ENCODE measurements around the gene SLC7A5. TPM values are rescaled to one million over a fixed set of nuclear protein-coding genes. Genes with fewer than 3 reads are reported as not detected.

The SLC7A5 gene
- total RNA-seq, 4 donors from 2014 or later: 3.3 to 17.7 (median 4.3) TPM

DNA sequence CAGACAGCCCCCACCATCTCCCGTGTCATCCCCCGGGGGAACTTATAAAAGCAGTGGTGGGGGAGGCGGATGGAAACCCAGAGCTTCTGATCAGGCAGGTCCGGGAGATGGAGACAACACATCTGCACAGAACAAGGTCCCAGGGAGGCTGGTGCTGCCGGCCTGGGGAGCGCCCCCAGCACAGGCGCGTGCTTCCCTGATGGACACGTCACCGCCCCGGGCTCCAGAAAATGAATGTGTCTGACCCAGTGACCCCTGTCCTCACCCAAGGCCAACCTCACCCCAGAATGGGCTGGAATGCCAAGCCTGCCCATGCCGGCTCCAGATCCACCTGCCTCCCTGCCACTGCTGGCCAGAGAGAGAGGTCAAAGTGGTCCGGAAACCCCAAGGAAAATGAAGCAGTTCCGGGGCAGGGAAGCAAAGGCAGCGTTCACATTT lies 12.5 kb downstream of the SLC7A5 start:
- DNase-seq (ENCODE audit: extremely low spot score): no peak
- TF ChIP-seq EP300 (IDR thresholded peaks at IDR 0.05): no peak
- no peak for TF ChIP-seq POLR2AphosphoS5 (IDR thresholded peaks at IDR 0.05)
- TF ChIP-seq, protein P1, sequence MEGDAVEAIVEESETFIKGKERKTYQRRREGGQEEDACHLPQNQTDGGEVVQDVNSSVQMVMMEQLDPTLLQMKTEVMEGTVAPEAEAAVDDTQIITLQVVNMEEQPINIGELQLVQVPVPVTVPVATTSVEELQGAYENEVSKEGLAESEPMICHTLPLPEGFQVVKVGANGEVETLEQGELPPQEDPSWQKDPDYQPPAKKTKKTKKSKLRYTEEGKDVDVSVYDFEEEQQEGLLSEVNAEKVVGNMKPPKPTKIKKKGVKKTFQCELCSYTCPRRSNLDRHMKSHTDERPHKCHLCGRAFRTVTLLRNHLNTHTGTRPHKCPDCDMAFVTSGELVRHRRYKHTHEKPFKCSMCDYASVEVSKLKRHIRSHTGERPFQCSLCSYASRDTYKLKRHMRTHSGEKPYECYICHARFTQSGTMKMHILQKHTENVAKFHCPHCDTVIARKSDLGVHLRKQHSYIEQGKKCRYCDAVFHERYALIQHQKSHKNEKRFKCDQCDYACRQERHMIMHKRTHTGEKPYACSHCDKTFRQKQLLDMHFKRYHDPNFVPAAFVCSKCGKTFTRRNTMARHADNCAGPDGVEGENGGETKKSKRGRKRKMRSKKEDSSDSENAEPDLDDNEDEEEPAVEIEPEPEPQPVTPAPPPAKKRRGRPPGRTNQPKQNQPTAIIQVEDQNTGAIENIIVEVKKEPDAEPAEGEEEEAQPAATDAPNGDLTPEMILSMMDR (IDR thresholded peaks at IDR 0.05): no peak
- no peak for TF ChIP-seq POLR2A (IDR thresholded peaks at IDR 0.05; ENCODE audit: low read depth)
- intact Hi-C loops (cut with DNase I): no loop called here
- Histone ChIP-seq H3K27ac (replicated peaks in 1 of 4) (peak overlapping the region; percentile 78 to 84 (median 82)), H3K27me3 (no peaks in the 10 kb centered on the region), H3K9me3 (no peaks in the 10 kb centered on the region), H3K36me3 (no peaks in the 10 kb centered on the region), H3K4me1 (peaks cover 32 to 95% (median 91%) of the 10 kb centered on the region in 4 donors), H3K4me3 (no peak overlapping the region)
- 91% methylated on average over 10 of the region's 15 CpGs for WGBS

DNA sequence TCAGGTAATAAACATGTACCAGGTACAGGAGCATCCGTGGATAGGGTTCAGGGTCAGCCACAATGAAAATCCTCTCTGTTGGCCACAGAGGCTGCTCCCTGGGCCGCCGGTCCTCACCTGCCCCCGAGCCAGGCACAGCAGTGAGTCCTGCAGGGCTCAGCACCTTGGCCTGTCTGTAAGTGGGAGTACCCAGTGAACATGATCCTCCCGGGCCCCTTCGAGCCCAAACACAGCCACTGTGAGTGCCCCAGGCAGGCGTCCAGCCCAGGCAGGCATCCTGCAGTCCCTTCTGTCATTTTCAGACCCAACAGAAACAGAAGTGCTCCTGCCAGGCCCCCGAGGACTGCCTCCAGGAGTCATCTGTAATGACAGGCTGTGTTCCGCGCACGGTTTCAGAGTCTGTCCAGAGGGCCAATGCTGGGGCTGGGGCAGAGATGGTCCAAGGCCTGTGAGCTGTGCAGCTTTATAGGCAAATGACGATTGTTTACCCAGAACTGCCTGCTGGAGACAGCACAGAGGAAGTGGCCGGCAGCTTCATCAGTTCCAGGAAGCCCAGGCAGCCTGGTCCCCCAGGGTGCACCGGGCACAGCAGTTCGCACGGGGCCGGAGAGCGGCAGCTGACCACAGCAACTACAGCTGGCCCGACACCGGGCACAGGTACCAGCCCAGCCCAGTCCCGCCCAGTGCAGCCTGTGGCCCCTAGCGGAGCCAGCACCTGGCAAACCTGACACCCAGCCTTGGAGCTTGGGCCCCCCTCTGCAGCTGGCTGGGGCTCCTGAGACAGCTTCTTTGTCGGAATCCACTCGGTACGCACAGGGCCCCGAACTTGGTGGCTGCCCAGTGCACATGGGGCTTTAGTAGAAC lies 13.2 kb downstream of the SLC7A5 start:
- H3K4me3 ChIP-seq: peak overlapping the region in 2 of 4 donors; percentile 12 to 24
- peaks cover 0 to 6% (median 5%) of the 10 kb centered on the region in 4 donors for H3K36me3 ChIP-seq
- no peaks in the 10 kb centered on the region for H3K9me3 ChIP-seq
- no peak for DNase-seq (ENCODE audit: extremely low spot score)
- WGBS: 56% methylated on average over 8 of the region's 26 CpGs
- intact Hi-C loops (cut with DNase I): no loop called here
- H3K27ac ChIP-seq (replicated peaks in 1 of 4): peak overlapping the region; percentile 78 to 84 (median 82)
- no peaks in the 10 kb centered on the region for H3K27me3 ChIP-seq
- TF ChIP-seq, protein P1 (IDR thresholded peaks at IDR 0.05): no peak
- TF ChIP-seq EP300 (IDR thresholded peaks at IDR 0.05) (peak; percentile 70), POLR2AphosphoS5 (IDR thresholded peaks at IDR 0.05) (peak; percentile 41 to 55), POLR2A (IDR thresholded peaks at IDR 0.05; ENCODE audit: low read depth) (peak; percentile 25)
- H3K4me1 ChIP-seq: peaks cover 32 to 88% (median 87%) of the 10 kb centered on the region in 4 donors

DNA sequence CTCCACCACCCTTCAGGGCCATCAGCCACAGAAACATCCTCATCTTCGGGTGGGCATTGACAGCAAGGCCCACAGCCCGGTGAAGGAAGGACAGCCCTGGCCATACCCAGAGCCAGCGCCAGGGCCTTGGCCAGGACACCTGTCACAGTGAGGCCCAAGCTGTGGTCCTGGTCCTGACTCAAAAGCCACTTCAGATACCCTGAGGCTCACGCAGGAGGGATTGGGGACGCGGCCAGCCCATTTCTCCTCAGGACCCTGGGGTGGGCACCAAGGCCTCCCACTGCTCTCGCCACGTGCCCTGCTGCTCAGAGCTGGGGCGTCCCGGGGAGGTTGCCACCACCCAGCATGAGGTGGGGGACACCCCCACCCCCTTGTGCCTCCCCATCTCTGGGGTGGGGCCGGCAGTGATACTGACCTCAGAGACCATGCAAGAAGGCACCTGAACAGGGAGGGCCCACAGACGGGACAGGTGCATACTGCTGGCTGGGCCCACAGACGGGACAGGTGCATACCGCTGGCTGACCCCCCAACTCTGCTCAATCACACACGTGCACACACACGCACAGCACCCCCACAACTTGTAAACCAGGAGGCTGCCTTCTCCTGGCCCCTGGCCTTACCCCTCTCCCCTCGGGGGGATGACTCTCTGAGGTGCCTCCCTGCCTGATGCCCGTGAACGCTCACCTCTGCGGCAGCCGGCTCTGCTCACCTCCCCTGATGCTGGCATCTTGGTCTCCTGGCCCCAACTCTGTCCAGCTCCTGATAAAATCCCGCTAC lies 14.2 kb downstream of the SLC7A5 start:
- intact Hi-C loops (cut with DNase I): loop anchor here (5.0 kb wide), 1 partner anchor 78 kb away; no protein-coding TSS in a partner anchor
- peaks cover 36 to 86% (median 84%) of the 10 kb centered on the region in 4 donors for H3K4me1 ChIP-seq

DNA sequence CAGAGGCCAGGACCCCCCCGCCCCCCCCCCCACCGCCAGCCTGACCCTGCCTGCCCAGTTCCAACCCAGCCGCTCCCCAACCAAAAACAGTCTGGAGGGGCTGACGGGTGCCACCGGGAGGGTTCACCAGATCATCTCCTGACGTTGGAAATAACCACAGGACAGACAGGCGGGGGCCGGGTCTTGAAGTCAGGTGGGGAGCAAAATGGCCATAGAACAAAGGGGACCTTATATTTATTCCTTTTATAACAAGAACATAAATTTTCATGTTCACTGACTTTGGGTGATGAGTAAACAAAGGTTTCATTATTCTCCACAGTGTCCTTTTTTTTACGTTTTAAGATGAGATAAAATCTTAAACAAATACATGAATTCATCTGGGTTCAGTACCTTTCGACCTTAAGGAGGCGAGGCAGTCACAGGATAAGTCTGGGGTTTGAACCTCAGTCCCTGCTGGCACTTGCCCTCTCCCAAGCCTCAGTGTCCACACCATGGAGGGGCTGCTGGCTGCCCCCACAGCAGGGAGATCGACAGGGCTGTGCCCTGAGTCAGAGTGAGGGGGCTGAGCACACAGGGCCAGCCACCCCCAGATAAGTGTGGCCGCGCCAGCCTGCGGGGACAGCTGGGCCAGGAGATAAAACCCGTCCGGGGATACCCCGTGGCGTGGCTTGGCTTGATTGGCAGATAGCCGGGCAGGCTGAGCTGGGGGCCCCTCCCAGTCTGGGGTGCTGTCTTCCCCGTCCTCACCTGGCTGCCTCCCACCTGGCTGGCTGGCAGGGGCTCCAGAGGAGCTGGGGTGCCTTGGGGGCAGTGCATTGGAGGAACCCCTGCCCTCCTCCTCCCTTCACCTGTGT lies 15.0 kb downstream of the SLC7A5 start:
- Histone ChIP-seq H3K4me1 (peaks cover 38 to 84% (median 80%) of the 10 kb centered on the region in 4 donors), H3K9me3 (no peaks in the 10 kb centered on the region), H3K27me3 (no peaks in the 10 kb centered on the region), H3K4me3 (peak overlapping the region; percentile 42 to 59 (median 42)), H3K27ac (replicated peaks in 1 of 4) (peak overlapping the region; percentile 78 to 84 (median 82)), H3K36me3 (peaks cover 0 to 15% (median 9%) of the 10 kb centered on the region in 4 donors)
- intact Hi-C loops (cut with DNase I): loop anchor here (5.0 kb wide), 1 partner anchor 77 kb away; no protein-coding TSS in a partner anchor
- TF ChIP-seq, protein P1 (IDR thresholded peaks at IDR 0.05): no peak
- TF ChIP-seq POLR2AphosphoS5 (IDR thresholded peaks at IDR 0.05) (no peak), EP300 (IDR thresholded peaks at IDR 0.05) (no peak), POLR2A (IDR thresholded peaks at IDR 0.05; ENCODE audit: low read depth) (no peak)
- 57% methylated on average over 8 of the region's 21 CpGs for WGBS
- DNase-seq (ENCODE audit: extremely low spot score): no peak

More for the DNA sequence above, 14.2 kb downstream of the SLC7A5 start:
- no peak for TF ChIP-seq POLR2A (IDR thresholded peaks at IDR 0.05; ENCODE audit: low read depth)
- no peak overlapping the region for H3K4me3 ChIP-seq
- DNase-seq (ENCODE audit: extremely low spot score): no peak
- H3K9me3 ChIP-seq: no peaks in the 10 kb centered on the region
- WGBS: 92% methylated on average over 12 of the region's 22 CpGs
- peaks cover 0 to 13% (median 9%) of the 10 kb centered on the region in 4 donors for H3K36me3 ChIP-seq
- peak overlapping the region; percentile 78 to 84 (median 82) for H3K27ac ChIP-seq (replicated peaks in 1 of 4)
- H3K27me3 ChIP-seq: no peaks in the 10 kb centered on the region

Measured in esophagus muscularis mucosa (tissue), 4 donors.